Stimulated activated CD4-positive, alpha-beta T cell treated with anti-CD3 and anti-CD28 coated beads, Interleukin-12 subunit alpha, Interleukin-12 subunit beta, amount 100 ng/mL, for 24 hours (primary cell): ENCODE results near the gene ASCC3.

Source experiments
- DNase-seq, 2 experiments: peaks; one replicate each; pipeline ENCODE4 v3.0.0-alpha.2; 2020; ENCODE audit warnings: low read depth in 2 of 2

Gene ASCC3

DNA sequence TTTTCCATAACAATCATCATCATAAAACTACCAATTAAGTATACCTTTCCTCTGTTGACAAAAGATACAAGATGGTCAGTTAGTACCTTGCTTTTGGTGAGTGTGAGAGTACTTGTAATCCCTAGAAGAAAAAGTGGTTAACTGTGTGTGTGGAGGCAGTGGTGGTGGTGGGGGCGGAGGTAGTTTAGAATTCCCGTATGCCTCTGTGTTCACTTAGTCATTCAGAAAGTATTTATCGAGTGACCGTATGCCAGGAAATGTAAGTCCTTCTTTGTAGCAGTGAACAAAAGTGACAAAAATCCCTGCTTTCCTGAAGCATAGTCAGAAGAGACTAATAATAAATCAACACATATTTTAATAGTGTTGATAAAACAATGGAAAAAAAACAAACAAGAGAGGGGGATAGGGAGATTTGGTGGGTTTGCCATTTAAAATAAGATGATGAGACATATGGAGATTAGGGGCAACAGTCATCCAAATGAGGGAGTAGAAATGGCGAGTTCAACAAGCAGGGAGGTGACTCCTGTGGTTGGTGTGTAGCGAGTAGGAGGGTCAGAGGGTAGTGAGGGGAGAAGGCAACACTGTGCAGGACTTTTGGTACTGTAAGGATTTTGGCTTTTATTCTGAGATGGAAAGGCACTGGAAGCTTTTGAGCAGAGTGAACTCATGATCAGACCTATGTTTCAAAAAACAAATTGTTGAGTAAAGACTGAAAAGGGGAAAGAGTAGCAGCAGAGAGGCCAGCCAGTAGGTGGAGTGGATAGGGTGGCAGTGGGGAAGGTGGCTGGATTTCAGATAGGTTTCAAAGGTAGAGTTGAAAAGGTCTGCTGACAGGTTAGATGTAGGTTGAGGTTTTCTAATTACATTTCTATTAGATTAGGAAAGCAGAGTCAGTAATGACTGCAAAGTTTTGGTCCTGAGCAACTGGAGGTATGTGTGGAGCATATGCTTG, 376.1 kb downstream of the ASCC3 start:
- DNase-seq = no peak

- no peak for DNase-seq
Measured at GRCh38 chr6:100503043-100503705, 378.0 kb downstream of the ASCC3 start.

DNA sequence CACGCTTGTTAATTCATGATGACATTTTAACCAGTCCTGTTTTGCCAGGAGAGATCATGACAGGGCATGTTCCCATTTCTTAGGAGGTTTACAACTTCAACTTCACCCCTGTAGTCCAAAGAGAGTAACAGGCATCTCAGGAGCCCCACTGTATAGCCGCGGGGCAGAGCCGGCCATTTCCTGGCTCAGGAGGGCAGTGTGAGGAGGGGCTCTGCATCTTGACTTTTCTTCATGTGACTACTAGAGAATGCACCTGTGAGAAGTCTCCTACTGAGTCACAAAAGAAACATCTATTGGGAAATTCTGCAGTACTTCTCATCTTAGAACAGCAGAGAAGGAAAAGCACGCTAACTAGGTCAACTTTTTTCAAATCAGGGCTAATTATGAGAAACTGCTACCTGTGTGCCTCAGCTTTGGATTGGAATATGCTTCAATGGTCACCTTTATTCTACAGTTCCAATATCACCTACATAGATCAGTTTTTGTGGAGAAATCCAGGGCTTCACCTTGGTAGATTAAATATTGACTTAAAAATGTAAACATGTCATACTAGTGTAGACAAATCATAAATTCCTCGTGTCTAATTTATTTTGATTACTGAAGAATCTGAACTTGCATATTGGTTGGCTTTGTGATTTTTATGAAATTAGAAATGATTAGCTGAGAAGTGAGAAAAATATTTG, 387.8 kb downstream of the ASCC3 start:
- DNase-seq = no peak

- no peak for DNase-seq
Measured at GRCh38 chr6:100491952-100492670, 389.0 kb downstream of the ASCC3 start.

DNA sequence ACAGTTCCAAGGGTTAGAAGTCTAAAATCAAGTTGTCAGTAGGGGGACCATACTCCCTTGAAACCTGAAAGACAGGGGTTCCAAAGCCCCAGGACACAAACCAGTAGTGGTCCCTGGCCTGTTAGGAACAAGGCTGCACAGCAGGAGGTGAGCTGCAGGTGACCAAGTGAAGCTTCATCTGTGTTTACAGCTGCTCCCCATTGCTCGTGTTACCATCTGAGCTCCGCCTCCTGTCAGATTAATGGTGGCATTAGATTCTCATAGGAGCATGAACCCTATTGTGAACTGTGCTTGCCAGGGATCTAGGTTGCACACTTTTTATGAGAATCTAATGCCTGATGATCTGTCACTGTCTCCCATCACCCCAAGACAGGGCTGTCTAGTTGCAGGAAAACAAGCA, 391.1 kb downstream of the ASCC3 start:
- DNase-seq = no peak

DNA sequence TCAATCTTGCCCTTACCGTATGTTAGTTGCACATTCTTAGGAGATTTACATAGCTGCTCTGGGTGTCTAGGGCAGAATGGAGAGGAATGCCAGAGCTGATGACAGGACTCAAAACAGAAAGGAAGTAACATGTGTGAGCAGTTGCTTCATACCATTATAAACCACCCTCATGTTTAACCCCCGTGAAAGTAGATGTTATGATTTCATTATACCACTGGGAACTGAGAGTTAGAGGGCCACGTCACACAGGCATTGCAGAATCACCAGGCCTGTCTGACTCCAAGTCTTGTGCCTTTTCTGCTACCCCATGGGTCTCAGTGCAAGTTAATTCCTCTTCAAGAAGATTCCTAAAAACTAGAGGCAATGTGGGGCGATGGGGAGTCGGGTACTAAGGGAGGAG, 392.9 kb downstream of the ASCC3 start:
- no peak for DNase-seq

GRCh38 chr6:100487638-100488037, 393.5 kb downstream of the ASCC3 start:
- DNase-seq = no peak

DNA sequence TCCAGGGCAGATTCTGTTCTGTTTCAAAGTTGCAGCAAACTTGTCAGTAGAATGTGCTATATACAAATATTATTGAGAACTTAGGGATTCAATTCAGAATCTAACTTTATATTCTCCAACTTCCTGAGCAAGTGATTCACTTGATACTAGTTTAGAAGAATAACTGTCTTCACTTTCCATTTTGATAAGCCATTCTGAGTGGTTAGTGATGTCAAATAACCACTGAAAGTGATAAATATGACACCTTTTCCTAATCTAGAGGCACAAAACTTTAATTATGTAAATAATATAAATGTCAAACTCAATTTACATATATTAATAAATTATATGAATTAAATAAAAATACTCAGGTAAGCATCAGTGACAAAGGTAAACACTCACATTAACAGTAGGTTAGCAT, 395.9 kb downstream of the ASCC3 start:
- DNase-seq = no peak

- DNase-seq = no peak
Measured at GRCh38 chr6:100484474-100484873, 396.7 kb downstream of the ASCC3 start.

GRCh38 chr6:100482698-100483097, 398.4 kb downstream of the ASCC3 start:
- DNase-seq = no peak

DNA sequence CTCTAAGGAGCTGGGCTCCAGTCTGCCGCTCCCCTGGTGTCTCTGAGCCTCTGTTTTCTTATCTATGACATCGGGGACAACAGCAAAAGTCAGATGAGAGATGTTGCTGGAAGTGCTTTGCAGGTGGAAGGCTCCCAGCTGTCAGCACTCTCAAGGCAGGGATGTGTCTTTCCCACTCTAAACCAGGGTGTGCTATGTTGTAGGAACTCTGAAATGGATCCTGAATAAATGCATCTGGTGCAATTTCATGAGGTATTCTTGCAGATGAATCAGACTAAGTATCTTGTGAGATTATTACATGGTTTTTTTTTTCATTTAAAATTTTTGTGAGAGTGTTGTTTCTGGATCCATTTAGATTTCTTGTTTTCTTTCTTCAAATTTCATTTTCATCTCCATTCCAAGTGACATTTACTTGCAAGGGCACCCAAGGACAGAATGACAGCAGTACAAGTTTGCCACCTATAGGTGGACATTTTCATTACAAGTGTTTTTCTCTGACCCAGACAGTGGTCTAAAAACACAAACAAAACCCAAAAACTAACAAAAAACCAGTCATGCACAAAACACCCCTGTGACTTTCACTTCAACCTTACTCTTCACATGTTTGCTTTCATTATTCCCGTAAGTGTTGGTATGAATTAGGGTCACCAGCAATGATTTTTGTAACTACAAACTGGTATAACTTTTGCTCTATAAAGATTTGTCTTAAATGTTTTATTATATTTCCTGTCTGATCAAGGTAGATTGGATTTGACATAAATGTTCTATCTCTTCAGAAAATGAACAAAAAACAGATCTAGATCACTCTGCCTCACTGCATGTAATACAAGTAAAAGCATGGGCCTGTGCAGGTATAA, 401.7 kb downstream of the ASCC3 start:
- no peak for DNase-seq

DNA sequence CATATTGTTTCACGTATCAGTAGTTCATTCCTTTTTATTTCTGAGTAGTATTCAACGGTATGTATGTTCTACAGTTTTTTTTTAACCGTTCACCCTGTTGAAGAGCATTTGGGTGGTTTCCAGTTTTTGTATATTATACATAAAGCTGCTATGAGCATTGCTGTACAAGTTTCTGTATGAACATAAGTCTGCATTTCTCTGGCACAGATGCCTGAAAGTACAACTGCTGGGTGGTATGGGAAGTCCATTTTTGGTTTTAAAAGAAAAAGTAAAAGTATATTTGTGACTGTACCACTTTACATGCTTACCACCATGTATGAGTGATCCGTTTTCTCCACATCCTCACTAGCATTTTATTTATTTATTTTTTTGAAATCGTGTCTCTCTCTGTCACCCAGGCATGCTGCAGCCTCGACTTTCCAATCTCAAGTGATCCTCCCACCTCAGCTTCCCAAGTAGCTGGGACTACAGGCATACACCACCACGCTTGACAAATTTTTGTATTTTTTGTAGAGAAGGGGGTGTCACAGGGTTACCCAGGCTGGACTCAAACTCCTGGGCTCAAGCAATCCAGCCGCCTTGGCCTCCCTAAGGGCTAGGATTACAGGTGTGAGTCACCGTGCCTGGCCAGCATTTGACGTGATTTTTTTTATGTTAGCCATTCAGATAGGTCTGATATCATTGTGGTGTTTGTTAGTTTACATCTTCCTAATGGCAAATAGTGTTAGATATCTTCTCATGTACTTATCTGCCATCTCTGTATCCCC, 405.4 kb downstream of the ASCC3 start:
- DNase-seq = no peak

- no peak for DNase-seq
Measured at GRCh38 chr6:100473182-100473581, 407.9 kb downstream of the ASCC3 start.

- DNase-seq = peak in 1 of 2 experiments; percentile 25
Measured at GRCh38 chr6:100472674-100473073, 408.5 kb downstream of the ASCC3 start.

DNA sequence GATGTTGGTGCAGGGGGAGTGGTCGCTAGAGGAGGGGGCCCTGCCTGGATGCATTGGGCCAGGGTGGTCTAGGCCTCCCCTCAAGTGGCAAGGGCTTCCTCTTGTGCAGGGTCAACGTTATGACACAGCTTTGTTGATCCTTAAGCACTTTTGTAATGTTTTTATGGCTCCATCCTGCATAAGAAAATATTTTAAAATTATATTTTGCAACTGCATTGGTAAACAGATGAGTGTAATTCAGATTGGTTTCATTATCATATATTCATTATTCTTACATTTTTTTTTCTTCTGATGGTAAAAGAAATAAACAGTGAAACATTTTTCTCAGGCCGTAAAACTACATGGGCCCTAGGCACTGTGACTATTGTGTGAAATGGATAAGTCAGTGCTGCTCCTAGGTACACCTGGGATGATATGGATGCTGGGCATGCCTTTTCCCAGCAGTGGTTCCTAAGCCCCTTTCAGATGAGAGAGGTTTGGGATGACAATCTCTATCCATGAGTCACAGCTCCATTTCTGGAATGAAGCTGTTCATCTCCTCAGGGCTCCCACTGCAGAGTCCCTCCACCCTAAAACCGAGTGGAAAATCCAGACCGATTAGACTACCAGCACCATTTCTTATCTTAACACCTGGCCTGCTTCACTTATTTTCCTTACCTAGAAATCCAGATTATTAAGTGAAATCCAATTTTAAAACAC, 410.6 kb downstream of the ASCC3 start:
- DNase-seq = no peak

DNA sequence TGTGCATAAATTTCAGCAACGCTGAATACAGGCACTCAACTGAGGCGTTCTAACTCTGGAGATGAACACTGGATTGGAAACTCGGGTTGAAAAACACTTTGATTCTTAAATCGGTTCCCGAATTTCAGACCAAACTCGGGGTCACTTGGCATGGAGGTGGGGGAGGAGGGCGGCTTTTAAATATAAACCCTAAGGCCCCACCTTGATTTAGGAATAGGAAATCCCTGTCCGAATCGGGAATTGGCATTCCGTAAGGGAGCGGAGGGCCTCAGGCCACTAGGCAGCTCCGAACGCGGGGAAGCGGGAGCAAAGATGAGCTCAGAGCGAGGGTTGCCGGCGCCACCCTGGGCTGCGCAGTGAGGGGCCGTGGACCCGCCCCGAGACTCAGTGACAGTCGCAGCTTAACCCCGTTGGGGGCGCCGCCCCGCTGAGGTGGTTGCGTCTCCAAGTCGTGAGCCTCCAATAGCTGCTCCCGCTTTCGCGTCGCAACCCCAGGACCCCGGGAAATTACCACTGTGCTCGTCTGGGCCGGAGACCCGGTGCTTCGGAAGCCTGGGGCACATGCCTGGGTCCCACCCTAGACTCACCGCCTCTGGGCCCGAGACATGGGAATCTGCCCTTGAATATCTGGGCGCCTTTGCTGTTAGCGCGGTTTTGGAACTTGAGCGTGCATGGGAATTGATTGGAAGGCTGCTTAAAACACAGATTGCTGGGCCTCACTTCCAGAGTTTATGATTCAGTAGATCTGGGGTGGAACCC, 411.8 kb downstream of the ASCC3 start:
- DNase-seq = no peak

GRCh38 chr6:100468016-100468622, 413.0 kb downstream of the ASCC3 start:
- no peak for DNase-seq
